Measurements from ENCODE around the gene PHEX.

Gene PHEX

DNA sequence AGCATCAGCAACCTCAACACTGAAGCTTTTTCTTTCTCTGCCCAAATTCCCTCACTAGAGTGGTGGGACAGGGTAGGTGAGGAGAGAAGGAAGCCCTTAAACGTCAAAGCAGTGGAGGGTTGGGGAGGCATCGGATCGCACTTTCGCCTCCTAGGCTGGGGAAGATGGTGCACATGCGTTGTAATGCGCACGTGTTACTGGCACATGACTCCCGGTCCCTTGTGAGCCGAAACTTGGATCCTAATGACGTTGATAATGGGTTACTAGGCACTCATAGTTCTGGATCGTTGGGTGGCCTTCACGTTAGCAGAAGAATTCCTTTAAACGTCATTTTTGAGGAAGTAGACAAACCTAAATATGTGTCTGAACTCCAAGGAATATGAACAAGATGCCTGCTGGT is 240.5 kb downstream of the PHEX start, which contains the start of gene CBLL2:
Gene CBLL2, plus strand, starts transcription at position 301 of the 400 bp plus-strand sequence. Its CDS starts 79 bp downstream, at position 380.
- Histone ChIP-seq H3K27me3 (ENCODE audit: insufficient read depth, low read length) (no peaks in the 10 kb centered on the region), H4K12ac (ENCODE audit: low read depth, low read length) (no peak within 1 kb of the TSS), H4K91ac (ENCODE audit: low read depth, low read length) (no peak within 1 kb of the TSS), H4K8ac (ENCODE audit: low read depth, low read length) (no peak within 1 kb of the TSS), H3K79me2 (ENCODE audit: control insufficient read depth, insufficient read depth, low read length, poor library complexity) (no peaks in the 10 kb centered on the region), H2BK120ac (ENCODE audit: insufficient read depth, low read length, poor library complexity) (no peak within 1 kb of the TSS), H2AFZ (ENCODE audit: insufficient read depth, low read length, poor library complexity) (no peak within 1 kb of the TSS), H3K36me3 (ENCODE audit: control insufficient read depth in 1 of 2, insufficient read depth in 2 of 2, low read length in 2 of 2) (no peaks in the 10 kb centered on the region), H3K14ac (ENCODE audit: low read length) (no peak within 1 kb of the TSS), H3K27ac (ENCODE audit: low read depth, low read length) (no peak within 1 kb of the TSS), H2BK5ac (ENCODE audit: low read depth, low read length, poor library complexity) (no peak within 1 kb of the TSS), H3K23ac (ENCODE audit: low read length) (no peak within 1 kb of the TSS), H3K79me1 (ENCODE audit: low read length) (no peaks in the 10 kb centered on the region), H3K4me3 (ENCODE audit: low read depth, low read length) (no peak within 1 kb of the TSS), H3K4me2 (ENCODE audit: low read length) (no peak within 1 kb of the TSS), H2AK5ac (ENCODE audit: low read length) (no peak within 1 kb of the TSS), H3K9ac (ENCODE audit: low read length) (no peak within 1 kb of the TSS), H3K18ac (ENCODE audit: low read length) (no peak within 1 kb of the TSS), H3K4me1 (ENCODE audit: control insufficient read depth in 1 of 2, insufficient read depth in 2 of 2, low read length in 2 of 2) (no peaks in the 10 kb centered on the region), H2BK12ac (ENCODE audit: low read length) (no peak within 1 kb of the TSS), H3K9me3 (ENCODE audit: insufficient read depth, low read depth, low read length) (no peaks in the 10 kb centered on the region), H3K4ac (ENCODE audit: low read depth, low read length) (no peak within 1 kb of the TSS)
- WGBS (ENCODE audit: extremely low coverage, insufficient coverage, insufficient read length): no CpG with 5 or more reads among the region's 13 CpGs
- DNase-seq: no peak

DNA sequence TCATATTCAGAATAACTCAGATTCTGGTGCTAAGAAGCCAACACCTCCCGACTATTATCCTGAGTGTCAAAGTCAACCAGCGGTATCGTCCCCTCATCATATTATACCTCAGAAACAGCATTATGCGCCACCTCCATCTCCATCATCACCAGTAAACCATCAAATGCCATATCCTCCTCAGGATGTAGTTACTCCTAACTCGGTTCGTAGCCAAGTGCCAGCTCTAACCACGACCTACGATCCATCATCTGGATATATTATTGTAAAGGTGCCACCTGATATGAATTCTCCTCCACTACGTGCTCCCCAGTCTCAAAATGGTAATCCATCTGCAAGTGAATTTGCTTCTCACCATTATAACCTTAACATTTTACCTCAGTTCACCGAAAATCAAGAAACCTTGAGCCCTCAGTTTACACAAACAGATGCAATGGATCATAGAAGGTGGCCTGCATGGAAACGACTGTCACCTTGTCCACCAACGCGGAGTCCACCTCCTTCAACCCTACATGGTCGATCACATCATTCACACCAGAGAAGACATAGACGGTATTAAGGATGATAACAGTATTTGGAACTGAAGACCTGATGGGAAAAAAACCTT is 241.7 kb downstream of the PHEX start:
- H4K91ac ChIP-seq (ENCODE audit: low read depth, low read length): no peak overlapping the region
- no peak overlapping the region for H3K9ac ChIP-seq (ENCODE audit: low read length)
- no peaks in the 10 kb centered on the region for H3K27me3 ChIP-seq (ENCODE audit: insufficient read depth, low read length)
- H3K36me3 ChIP-seq (ENCODE audit: control insufficient read depth in 1 of 2, insufficient read depth in 2 of 2, low read length in 2 of 2): no peaks in the 10 kb centered on the region
- H3K4me3 ChIP-seq (ENCODE audit: low read depth, low read length): no peak overlapping the region
- no peak overlapping the region for H3K4me2 ChIP-seq (ENCODE audit: low read length)
- H2AK5ac ChIP-seq (ENCODE audit: low read length): no peak overlapping the region
- WGBS (ENCODE audit: extremely low coverage, insufficient coverage, insufficient read length): no CpG with 5 or more reads among the region's 15 CpGs
- H3K4me1 ChIP-seq (ENCODE audit: control insufficient read depth in 1 of 2, insufficient read depth in 2 of 2, low read length in 2 of 2): no peaks in the 10 kb centered on the region
- no peaks in the 10 kb centered on the region for H3K9me3 ChIP-seq (ENCODE audit: insufficient read depth, low read depth, low read length)
- no peaks in the 10 kb centered on the region for H3K79me2 ChIP-seq (ENCODE audit: control insufficient read depth, insufficient read depth, low read length, poor library complexity)
- DNase-seq: no peak
- H3K14ac ChIP-seq (ENCODE audit: low read length): no peak overlapping the region
- no peak overlapping the region for H2BK120ac ChIP-seq (ENCODE audit: insufficient read depth, low read length, poor library complexity)
- no peaks in the 10 kb centered on the region for H3K79me1 ChIP-seq (ENCODE audit: low read length)
- H2BK12ac ChIP-seq (ENCODE audit: low read length): no peak overlapping the region
- no peak overlapping the region for H3K4ac ChIP-seq (ENCODE audit: low read depth, low read length)
- H4K12ac ChIP-seq (ENCODE audit: low read depth, low read length): no peak overlapping the region
- no peak overlapping the region for H4K8ac ChIP-seq (ENCODE audit: low read depth, low read length)
- no peak overlapping the region for H3K23ac ChIP-seq (ENCODE audit: low read length)
- H2AFZ ChIP-seq (ENCODE audit: insufficient read depth, low read length, poor library complexity): no peak overlapping the region
- H3K18ac ChIP-seq (ENCODE audit: low read length): no peak overlapping the region
- H2BK5ac ChIP-seq (ENCODE audit: low read depth, low read length, poor library complexity): no peak overlapping the region
- no peak overlapping the region for H3K27ac ChIP-seq (ENCODE audit: low read depth, low read length)

DNA sequence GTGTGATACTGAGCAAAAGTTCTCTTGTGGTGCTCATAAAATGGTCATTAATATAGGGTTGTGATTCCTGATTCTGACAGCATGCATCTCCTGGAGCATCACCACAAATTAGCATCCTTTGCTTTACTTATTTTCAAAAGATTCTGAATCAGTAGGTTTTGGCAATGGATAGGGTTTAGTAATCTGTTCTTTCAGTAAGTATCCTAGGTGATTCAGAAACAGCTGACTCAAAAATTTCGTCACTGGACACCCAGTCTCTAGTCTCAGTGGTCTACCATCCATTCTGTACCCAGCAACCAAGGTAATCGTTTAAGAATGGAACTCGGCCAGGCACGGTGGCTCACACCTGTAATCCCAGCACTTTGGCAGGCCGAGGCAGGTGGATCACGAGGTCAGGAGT is 244.7 kb downstream of the PHEX start:
- H3K18ac ChIP-seq (ENCODE audit: low read length): no peak overlapping the region
- H3K27me3 ChIP-seq (ENCODE audit: insufficient read depth, low read length): no peaks in the 10 kb centered on the region
- no peak overlapping the region for H3K27ac ChIP-seq (ENCODE audit: low read depth, low read length)
- H3K4me1 ChIP-seq (ENCODE audit: control insufficient read depth in 1 of 2, insufficient read depth in 2 of 2, low read length in 2 of 2): no peaks in the 10 kb centered on the region
- no peaks in the 10 kb centered on the region for H3K36me3 ChIP-seq (ENCODE audit: control insufficient read depth in 1 of 2, insufficient read depth in 2 of 2, low read length in 2 of 2)
- H3K79me1 ChIP-seq (ENCODE audit: low read length): no peaks in the 10 kb centered on the region
- H4K12ac ChIP-seq (ENCODE audit: low read depth, low read length): no peak overlapping the region
- no peak overlapping the region for H4K91ac ChIP-seq (ENCODE audit: low read depth, low read length)
- no peak overlapping the region for H2BK12ac ChIP-seq (ENCODE audit: low read length)
- no peak overlapping the region for H3K4ac ChIP-seq (ENCODE audit: low read depth, low read length)
- no peak overlapping the region for H2BK120ac ChIP-seq (ENCODE audit: insufficient read depth, low read length, poor library complexity)
- H2BK5ac ChIP-seq (ENCODE audit: low read depth, low read length, poor library complexity): no peak overlapping the region
- peak in 1 of 2 donors; percentile 22 for DNase-seq
- no peak overlapping the region for H4K8ac ChIP-seq (ENCODE audit: low read depth, low read length)
- no peak overlapping the region for H3K14ac ChIP-seq (ENCODE audit: low read length)
- H3K4me3 ChIP-seq (ENCODE audit: low read depth, low read length): no peak overlapping the region
- no peak overlapping the region for H2AFZ ChIP-seq (ENCODE audit: insufficient read depth, low read length, poor library complexity)
- no peaks in the 10 kb centered on the region for H3K79me2 ChIP-seq (ENCODE audit: control insufficient read depth, insufficient read depth, low read length, poor library complexity)
- no peak overlapping the region for H2AK5ac ChIP-seq (ENCODE audit: low read length)
- H3K4me2 ChIP-seq (ENCODE audit: low read length): no peak overlapping the region
- no peak overlapping the region for H3K9ac ChIP-seq (ENCODE audit: low read length)
- WGBS (ENCODE audit: extremely low coverage, insufficient coverage, insufficient read length): no CpG with 5 or more reads among the region's 6 CpGs
- H3K9me3 ChIP-seq (ENCODE audit: insufficient read depth, low read depth, low read length): no peaks in the 10 kb centered on the region
- H3K23ac ChIP-seq (ENCODE audit: low read length): no peak overlapping the region

GRCh38 chrX:22278375-22278774 is 246.2 kb downstream of the PHEX start:
- Histone ChIP-seq H2AK5ac (ENCODE audit: low read length) (no peak overlapping the region), H3K23ac (ENCODE audit: low read length) (no peak overlapping the region), H3K4me2 (ENCODE audit: low read length) (no peak overlapping the region), H3K27ac (ENCODE audit: low read depth, low read length) (no peak overlapping the region), H4K8ac (ENCODE audit: low read depth, low read length) (no peak overlapping the region), H2BK12ac (ENCODE audit: low read length) (no peak overlapping the region), H3K36me3 (ENCODE audit: control insufficient read depth in 1 of 2, insufficient read depth in 2 of 2, low read length in 2 of 2) (no peaks in the 10 kb centered on the region), H3K4me3 (ENCODE audit: low read depth, low read length) (no peak overlapping the region), H4K12ac (ENCODE audit: low read depth, low read length) (no peak overlapping the region), H2AFZ (ENCODE audit: insufficient read depth, low read length, poor library complexity) (no peak overlapping the region), H3K4me1 (ENCODE audit: control insufficient read depth in 1 of 2, insufficient read depth in 2 of 2, low read length in 2 of 2) (no peaks in the 10 kb centered on the region), H3K9ac (ENCODE audit: low read length) (no peak overlapping the region), H2BK120ac (ENCODE audit: insufficient read depth, low read length, poor library complexity) (no peak overlapping the region), H3K27me3 (ENCODE audit: insufficient read depth, low read length) (no peaks in the 10 kb centered on the region), H3K79me1 (ENCODE audit: low read length) (no peaks in the 10 kb centered on the region), H3K4ac (ENCODE audit: low read depth, low read length) (no peak overlapping the region), H3K9me3 (ENCODE audit: insufficient read depth, low read depth, low read length) (no peaks in the 10 kb centered on the region), H3K79me2 (ENCODE audit: control insufficient read depth, insufficient read depth, low read length, poor library complexity) (no peaks in the 10 kb centered on the region), H3K18ac (ENCODE audit: low read length) (no peak overlapping the region), H2BK5ac (ENCODE audit: low read depth, low read length, poor library complexity) (no peak overlapping the region), H3K14ac (ENCODE audit: low read length) (no peak overlapping the region), H4K91ac (ENCODE audit: low read depth, low read length) (no peak overlapping the region)
- no CpG with 5 or more reads among the region's 3 CpGs for WGBS (ENCODE audit: extremely low coverage, insufficient coverage, insufficient read length)
- DNase-seq: no peak

Data from trophoblast cell (in vitro differentiated cells and primary cell).